K562 (cell line): ENCODE data around the gene NUCB2. TPM values are rescaled to one million over a fixed set of nuclear protein-coding genes. Genes with fewer than 3 reads are reported as not detected.

Experiments
- ATAC-seq: fragments of 200-7000 bp; cut with Tn5 transposase; 3 replicates; pipeline ENCODE4 v1.9.1; 2020; ENCODE audit warnings: moderate library complexity
- BruUV-seq: library from RNA; stranded (reverse); fragments of 400-500 nt; replicated peaks from 2 replicates; lab custom pipeline; 2021; lab: Mats Ljungman, UMichigan
- CTCF ChIA-PET: fragments of 300-600 bp; formaldehyde crosslinking; extraction: SDS; loops from one replicate; lab custom pipeline; 2021; ENCODE audit warnings: low intra/inter-chr PET ratio; lab: Yijun Ruan, JAX
- POLR2A ChIA-PET: fragments of 300-600, 350-650 bp; sonication (Branson Sonifier 250); formaldehyde crosslinking; extraction: SDS; loops from one replicate; lab custom pipeline; 2021; ENCODE audit warnings: antibody characterized with exemption, inconsistent platforms; lab: Yijun Ruan, JAX
- DNase-seq, 4 experiments: peaks; one replicate each; pipeline versions ENCODE4 v3.0.0 to v3.0.0-alpha.2; 2011 to 2018; ENCODE audit warnings: low spot score in 3 of 4, mixed read lengths in 3 of 4; ENCODE audit errors: extremely low read depth in 1 of 4
- FAIRE-seq: peaks from 2 replicates; lab custom pipeline; 2011; peaks lifted over from hg19 to GRCh38; lab: Jason Lieb, UNC
- H2AFZ ChIP-seq: 2 replicates; pipeline ENCODE4 v1.6.0; 2011; ENCODE audit warnings: low read depth, low read length, control low read depth, inconsistent platforms
- H3K27ac ChIP-seq: fragments of 200-600 bp; 3 replicates; pipeline ENCODE4 v1.8.0; 2011; ENCODE audit warnings: low read depth, mild to moderate bottlenecking, control low read depth, inconsistent platforms, low read length, moderate library complexity, mixed read lengths; ENCODE audit errors: extremely low read depth
- H3K27me3 ChIP-seq, 2 experiments: fragments of 300-600 bp in 1 of 2; 2 replicates in 1 of 2; 3 replicates in 1 of 2; pipeline versions ENCODE4 v1.6.0 to v1.8.0; 2011; ENCODE audit warnings: inconsistent platforms in 2 of 2, low read length in 2 of 2, mild to moderate bottlenecking in 1 of 2, mixed read lengths in 1 of 2, moderate library complexity in 1 of 2; ENCODE audit not compliant: control insufficient read depth in 2 of 2, insufficient read depth in 2 of 2
- H3K36me3 ChIP-seq: fragments of 300-600 bp; 3 replicates; pipeline ENCODE4 v1.8.0; 2011; ENCODE audit warnings: mild to moderate bottlenecking, low read length, inconsistent platforms; ENCODE audit not compliant: control insufficient read depth, insufficient read depth
- H3K4me1 ChIP-seq, 2 experiments: fragments of 200-600 bp in 1 of 2; replicated peaks in 1 of 2; 2 replicates in 1 of 2; 3 replicates in 1 of 2; pipeline versions ENCODE4 v1.5.1 to v1.8.0; 2011; ENCODE audit warnings: inconsistent platforms in 2 of 2, low read length in 2 of 2, mild to moderate bottlenecking in 1 of 2, mixed read lengths in 1 of 2, moderate library complexity in 1 of 2; ENCODE audit not compliant: control insufficient read depth in 2 of 2, insufficient read depth in 2 of 2
- H3K4me2 ChIP-seq: 2 replicates; pipeline ENCODE4 v1.6.1; 2011; ENCODE audit warnings: low read length, control low read depth, inconsistent platforms, mixed read lengths; ENCODE audit not compliant: insufficient read depth
- H3K4me3 ChIP-seq: fragments of 200-600 bp; sonication (generic), shearing (Covaris generic); 2 replicates; pipeline ENCODE4 v1.5.1; 2016; ENCODE audit warnings: control low read depth, inconsistent platforms
- H3K79me2 ChIP-seq: fragments of 200-600 bp; 3 replicates; pipeline ENCODE4 v1.8.0; 2011; ENCODE audit warnings: low read length, inconsistent platforms; ENCODE audit not compliant: control insufficient read depth, insufficient read depth
- H3K9ac ChIP-seq, 2 experiments: 2 replicates each; pipeline versions ENCODE4 v1.6.0 to v1.6.1; 2011; ENCODE audit warnings: low read depth in 2 of 2, low read length in 2 of 2, control low read depth in 1 of 2, inconsistent platforms in 1 of 2, mild to moderate bottlenecking in 1 of 2, mixed read lengths in 1 of 2; ENCODE audit not compliant: insufficient read depth in 1 of 2
- H3K9me1 ChIP-seq: one replicate; pipeline ENCODE4 v1.6.0; 2011; ENCODE audit warnings: inconsistent platforms, mild to moderate bottlenecking, low read length, moderate library complexity; ENCODE audit not compliant: control insufficient read depth, insufficient read depth
- H3K9me3 ChIP-seq: replicated peaks from 2 replicates; pipeline ENCODE4 v1.5.1; 2011; ENCODE audit warnings: low read depth, low read length, inconsistent platforms; ENCODE audit not compliant: control insufficient read depth, insufficient read depth
- H4K20me1 ChIP-seq: replicated peaks from 2 replicates; pipeline ENCODE4 v1.6.1; 2011; ENCODE audit warnings: low read length, inconsistent platforms, mixed read lengths; ENCODE audit not compliant: control insufficient read depth, insufficient read depth
- BMI1 ChIP-seq: fragments of 150-350 bp; IDR thresholded peaks from 2 replicates; pipeline ENCODE4 v1.6.1; 2014; ENCODE audit warnings: low read length
- CBX1 ChIP-seq: sonication (generic); IDR thresholded peaks from 2 replicates; pipeline ENCODE4 v1.6.1; 2016; ENCODE audit warnings: antibody characterized with exemption, low read depth, mild to moderate bottlenecking
- CXXC5 ChIP-seq: fragments of 250-450 bp; sonication (Bioruptor Pico); IDR thresholded peaks from 2 replicates; pipeline ENCODE4 v1.8.0; 2022; ENCODE audit warnings: inconsistent platforms, mild to moderate bottlenecking, moderate library complexity
- E2F3 ChIP-seq: fragments of 250-450 bp; sonication (Bioruptor Pico); IDR thresholded peaks from 2 replicates; pipeline ENCODE4 v1.4.0; 2020; ENCODE audit warnings: mild to moderate bottlenecking
- FOXM1 ChIP-seq, 2 experiments: fragments of 450-650 bp in 1 of 2; sonication (generic) in 1 of 2; formaldehyde crosslinking in 1 of 2; IDR thresholded peaks; 2 replicates each; pipeline versions ENCODE4 v1.6.1 to v1.9.0; 2017 to 2022; ENCODE audit warnings: low read depth in 2 of 2, mild to moderate bottlenecking in 2 of 2, missing genetic modification reagents in 1 of 2, moderate library complexity in 1 of 2
- HDAC8 ChIP-seq: fragments of 450-650 bp; IDR thresholded peaks from 2 replicates; pipeline ENCODE4 v1.6.1; 2016; ENCODE audit warnings: mild to moderate bottlenecking, missing genetic modification characterization, moderate library complexity, missing compliant biosample characterization
- KDM2B ChIP-seq: fragments of 250-450 bp; sonication (Bioruptor Pico); IDR thresholded peaks from 2 replicates; pipeline ENCODE4 v1.8.0; 2021; ENCODE audit warnings: mild to moderate bottlenecking, moderate library complexity
- KHSRP ChIP-seq: fragments of 450-650 bp; IDR thresholded peaks from 2 replicates; pipeline ENCODE4 v1.6.1; 2017
- MXD1 ChIP-seq: fragments of 250-450 bp; sonication (Bioruptor Pico); IDR thresholded peaks from 2 replicates; pipeline ENCODE4 v1.8.0; 2021; ENCODE audit warnings: borderline replicate concordance, mild to moderate bottlenecking, moderate library complexity; ENCODE audit not compliant: poor library complexity, severe bottlenecking
- NKRF ChIP-seq: fragments of 450-650 bp; IDR thresholded peaks from 2 replicates; pipeline ENCODE4 v1.6.1; 2016; ENCODE audit warnings: borderline replicate concordance
- SAP30 ChIP-seq: fragments of 200-600 bp; sonication (generic); IDR thresholded peaks from 2 replicates; pipeline ENCODE4 v1.6.1; 2012; ENCODE audit warnings: borderline replicate concordance, low read depth, mild to moderate bottlenecking, moderate library complexity, low read length, control low read depth, inconsistent platforms; ENCODE audit not compliant: insufficient read depth, poor library complexity, severe bottlenecking
- STAT5A ChIP-seq: IDR thresholded peaks from 2 replicates; pipeline ENCODE4 v1.6.1; 2012; ENCODE audit warnings: low read length, inconsistent platforms, borderline replicate concordance
- TCF15 ChIP-seq: fragments of 250-450 bp; sonication (Bioruptor Pico); IDR thresholded peaks from 2 replicates; pipeline ENCODE4 v1.8.0; 2022; ENCODE audit warnings: moderate library complexity, mild to moderate bottlenecking, inconsistent platforms
- ZBTB33 ChIP-seq: sonication (generic); formaldehyde crosslinking; IDR thresholded peaks from 2 replicates; pipeline ENCODE4 v1.8.1; 2023; ENCODE audit warnings: mild to moderate bottlenecking, missing genetic modification reagents
- WGBS: fragments of 100-300 bp; shearing (Covaris generic); methylation state at CpG from one replicate; pipeline ENCODE4 v1.1.6; 2016; ENCODE audit warnings: low coverage, mixed read lengths; ENCODE audit not compliant: insufficient coverage; ENCODE audit errors: missing lambda C conversion rate; 5-methylcytosine and 5-hydroxymethylcytosine counted together
- in situ Hi-C: fragments of 300-500 bp; cut with MboI; formaldehyde crosslinking; loops from 4 replicates; pipeline ENCODE4 v1.15.0; 2018; ENCODE audit warnings: inconsistent platforms, mixed read lengths
- intact Hi-C: fragments of 100-400 bp; cut with micrococcal nuclease; formaldehyde crosslinking; loops from 2 replicates; pipeline ENCODE4 v1.14.2; 2022
- polyA plus RNA-seq, 8 experiments: library from polyadenylated mRNA; depleted of rRNA in 4 of 8; stranded (reverse) in 5 of 8; unstranded in 3 of 8; fragments of >200 nt; fragmentation: Nextera tagmentation in 2 of 8; fragmentation: Illumina TruSeq in 1 of 8; extraction: Ambion mirVana in 2 of 8; extraction: Trizol in 1 of 8; gene quantifications; 2 replicates each; pipeline versions ENCODE4 v1.2.1 to v1.2.3, GENCODE V29; 2011 to 2014; ENCODE audit warnings: inconsistent platforms in 1 of 8, missing spikeins in 1 of 8
- total RNA-seq, 7 experiments: library from RNA; depleted of rRNA in 6 of 7; stranded (reverse); fragments of >200 nt in 6 of 7; fragmentation: Illumina TruSeq in 2 of 7; extraction: Trizol in 2 of 7; gene quantifications; 2 replicates each; pipeline versions ENCODE4 v1.2.1 to v1.2.3, GENCODE V29; 2011 to 2021; ENCODE audit warnings: low replicate concordance in 1 of 7

Gene NUCB2
- total and polyA plus RNA-seq, 9 of the 15 experiments (the other 6 are each of a cell fraction or from before 2014, with no cell fraction given) = 54.0 to 108 (median 84.6) TPM

- BruUV-seq = no TSS peak
- FAIRE-seq = no peak
- ATAC-seq = no peak
- H3K4me2 ChIP-seq = no peak overlapping the region
- no peak for DNase-seq
- H3K9me1 ChIP-seq = no peaks in the 10 kb centered on the region
- peaks cover 33% of the 10 kb centered on the region for H3K9me3 ChIP-seq
- no peak overlapping the region for H3K4me3 ChIP-seq
- ChIA-PET CTCF (no interaction called here), POLR2A (no interaction called here)
- TF ChIP-seq STAT5A (no peak), KHSRP (no peak), MXD1 (CRISPR knock-in tag) (no peak), BMI1 (no peak), TCF15 (CRISPR knock-in tag) (no peak), HDAC8 (tag) (no peak), NKRF (no peak), ZBTB33 (CRISPR knock-in tag) (no peak), FOXM1 (IDR thresholded peaks at IDR 0.05; ENCODE audit: low read depth) (no peak), FOXM1 (CRISPR knock-in tag; IDR thresholded peaks at IDR 0.05; ENCODE audit: low read depth) (no peak), CBX1 (no peak), E2F3 (CRISPR knock-in tag) (no peak), KDM2B (no peak), CXXC5 (CRISPR knock-in tag) (no peak), SAP30 (no peak)
- no peaks in the 10 kb centered on the region for H3K27me3 ChIP-seq
- no peak overlapping the region for H3K27ac ChIP-seq
- no peak overlapping the region for H2AFZ ChIP-seq
- peaks cover 14% of the 10 kb centered on the region; the same call in 2 of the 3 replicates for H3K79me2 ChIP-seq
- 94% methylated on average over 3 of the region's 3 CpGs for WGBS
- intact Hi-C loops (no loop called here), in situ Hi-C loops (no loop called here)
- peaks cover 98% of the 10 kb centered on the region for H3K36me3 ChIP-seq
- no peaks in the 10 kb centered on the region for H3K4me1 ChIP-seq
- no peaks in the 10 kb centered on the region for H4K20me1 ChIP-seq
- no peak overlapping the region for H3K9ac ChIP-seq
Measured at GRCh38 chr11:17368551-17368950, 92.0 kb downstream of the NUCB2 start.
